AG08395 (cell line): ENCODE measurements around the gene SLC4A3.
"Not testable (repeated sequence)": the region's sequence is repeated elsewhere in the genome, so short reads cannot be mapped to it uniquely, and the experiment has no call there.

ENCODE experiments used
- DNase-seq: peaks from one replicate; pipeline ENCODE4 v3.0.0; 2012; ENCODE audit warnings: mixed read lengths, low spot score

SLC4A3 gene

GRCh38 chr2:219648963-219649362 lies 21.5 kb downstream of the SLC4A3 start:
- DNase-seq, result no peak

- DNase-seq, result no peak
These were observed 23.2 kb downstream of the SLC4A3 start for GRCh38 chr2:219650426-219651248.

GRCh38 chr2:219651656-219652055 lies 24.2 kb downstream of the SLC4A3 start:
- not testable (repeated sequence) for DNase-seq

GRCh38 chr2:219656526-219656925 lies 29.1 kb downstream of the SLC4A3 start:
- no peak for DNase-seq

GRCh38 chr2:219658196-219658846 lies 30.9 kb downstream of the SLC4A3 start:
- DNase-seq, result peak; percentile 62

- no peak for DNase-seq
These were observed 31.4 kb downstream of the SLC4A3 start for GRCh38 chr2:219658874-219659273.

GRCh38 chr2:219661197-219661954 lies 33.9 kb downstream of the SLC4A3 start:
- no peak for DNase-seq

- DNase-seq, result no peak
These were observed 34.5 kb downstream of the SLC4A3 start for GRCh38 chr2:219661955-219662395.

GRCh38 chr2:219662566-219662965 lies 35.1 kb downstream of the SLC4A3 start:
- no peak for DNase-seq

- no peak for DNase-seq
These were observed 35.8 kb downstream of the SLC4A3 start for GRCh38 chr2:219663116-219663762.

GRCh38 chr2:219664041-219664440 lies 36.6 kb downstream of the SLC4A3 start:
- no peak for DNase-seq

- peak; percentile 31 for DNase-seq
These were observed 37.5 kb downstream of the SLC4A3 start for GRCh38 chr2:219664944-219665343.

- no peak for DNase-seq
These were observed 38.5 kb downstream of the SLC4A3 start for GRCh38 chr2:219665926-219666325.

- no peak for DNase-seq
These were observed 40.9 kb downstream of the SLC4A3 start for GRCh38 chr2:219668316-219668715.

GRCh38 chr2:219670386-219670785 lies 43.0 kb downstream of the SLC4A3 start:
- no peak for DNase-seq

- DNase-seq, result no peak
These were observed 43.8 kb downstream of the SLC4A3 start for GRCh38 chr2:219671279-219671678.

GRCh38 chr2:219672406-219672805 lies 45.0 kb downstream of the SLC4A3 start:
- DNase-seq, result no peak

- no peak for DNase-seq
These were observed 47.8 kb downstream of the SLC4A3 start for GRCh38 chr2:219675221-219675620.

- DNase-seq, result no peak
These were observed 49.2 kb downstream of the SLC4A3 start for GRCh38 chr2:219676586-219676985.

GRCh38 chr2:219679041-219679440 lies 51.6 kb downstream of the SLC4A3 start:
- no peak for DNase-seq

- DNase-seq, result no peak
These were observed 52.1 kb downstream of the SLC4A3 start for GRCh38 chr2:219679571-219679970.
